H1 (cell line): ENCODE measurements around the gene CLDN3. TPM values are rescaled to one million over a fixed set of nuclear protein-coding genes. Genes with fewer than 3 reads are reported as not detected.

Source experiments
- PHF8 ChIP-seq: fragments of 200-600 bp; sonication (generic); conservative IDR thresholded peaks from 2 replicates; pipeline ENCODE4 v1.7.1; 2012; ENCODE audit warnings: low read depth, mild to moderate bottlenecking, inconsistent platforms, low read length, moderate library complexity
- polyA plus RNA-seq, 7 experiments: library from polyadenylated mRNA; depleted of rRNA in 3 of 7; stranded (reverse) in 5 of 7; unstranded in 2 of 7; fragments of >200 nt in 5 of 7; fragments of 200-250 nt in 2 of 7; gene quantifications; 1 replicate in 5 of 7; 2 replicates in 1 of 7; 4 replicates in 1 of 7; pipeline versions ENCODE4 v1.2.1 to v1.2.3, GENCODE V29; 2011 to 2013; ENCODE audit warnings: missing spikeins in 2 of 7, mixed read lengths in 2 of 7
- total RNA-seq: library from RNA; stranded (reverse); fragmentation: NEBNext Ultra II Directional; extraction: Animal tissue kit (Norgen Biotek cat#: 25700); gene quantifications from 2 replicates; pipeline ENCODE4 v1.2.1, GENCODE V29; 2021

The CLDN3 gene
- total and polyA plus RNA-seq, 2 of the 8 experiments (the other 6 are each of a cell fraction or from before 2014, with no cell fraction given), result 19.1 to 65.2 TPM

DNA sequence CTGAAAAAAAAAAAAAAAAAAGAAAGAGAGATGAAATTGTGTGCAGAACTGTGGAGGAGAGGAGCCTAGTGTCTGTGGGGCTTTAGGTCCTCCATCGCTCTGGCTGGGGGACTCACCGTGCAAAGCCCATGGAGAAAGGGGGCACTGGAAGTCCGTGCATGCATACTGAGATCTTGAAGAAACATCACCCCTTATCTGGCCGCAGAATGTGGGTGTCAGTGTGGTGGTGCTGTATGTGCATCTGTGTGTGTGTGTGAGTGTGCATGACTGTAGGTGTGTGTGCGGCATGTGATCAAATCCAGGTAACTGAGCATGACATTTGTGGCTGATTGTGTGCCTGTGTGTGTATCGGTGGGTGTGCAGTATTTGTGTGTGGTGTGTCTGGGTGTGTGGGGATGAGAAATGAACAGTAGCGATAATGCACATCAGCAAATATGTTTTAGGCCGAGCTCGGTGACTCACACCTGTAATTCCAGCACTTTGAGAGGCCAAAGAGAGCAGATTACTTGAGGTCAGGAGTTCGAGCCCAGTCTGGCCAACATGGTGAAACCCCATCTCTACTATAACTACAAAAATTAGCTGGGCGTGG lies 8.8 kb upstream of the CLDN3 start (continued):
- no peak for TF ChIP-seq PHF8
